ENCODE results near the gene TNRC6A.
"Not testable (repeated sequence)": the region's sequence is repeated elsewhere in the genome, so short reads cannot be mapped to it uniquely, and the experiment has no call there.

The TNRC6A gene

GRCh38 chr16:24812813-24813212, 83.4 kb downstream of the TNRC6A start:
- not testable (repeated sequence) for DNase-seq

GRCh38 chr16:24815021-24815420, 85.6 kb downstream of the TNRC6A start:
- DNase-seq: no peak

GRCh38 chr16:24816688-24817087, 87.2 kb downstream of the TNRC6A start:
- DNase-seq: no peak

GRCh38 chr16:24819462-24820040, 90.1 kb downstream of the TNRC6A start:
- no peak for DNase-seq

- DNase-seq: no peak
These were observed 91.1 kb downstream of the TNRC6A start for GRCh38 chr16:24820522-24820921.

- DNase-seq: no peak
These were observed 91.7 kb downstream of the TNRC6A start for GRCh38 chr16:24821129-24821528.

GRCh38 chr16:24822542-24822941, 93.1 kb downstream of the TNRC6A start:
- no peak for DNase-seq

- no peak for DNase-seq
These were observed 93.5 kb downstream of the TNRC6A start for GRCh38 chr16:24822974-24823373.

GRCh38 chr16:24825696-24826095, 96.2 kb downstream of the TNRC6A start:
- no peak for DNase-seq

- no peak for DNase-seq
These were observed 96.7 kb downstream of the TNRC6A start for GRCh38 chr16:24826096-24826690.

- no peak for DNase-seq
These were observed 97.5 kb downstream of the TNRC6A start for GRCh38 chr16:24826817-24827566.

- no peak for DNase-seq
These were observed 99.7 kb downstream of the TNRC6A start for GRCh38 chr16:24829153-24829552.

GRCh38 chr16:24833352-24833751, 103.9 kb downstream of the TNRC6A start:
- DNase-seq: no peak

GRCh38 chr16:24834459-24835335, 105.2 kb downstream of the TNRC6A start:
- DNase-seq: no peak

GRCh38 chr16:24836836-24837235, 107.4 kb downstream of the TNRC6A start:
- DNase-seq: no peak

- DNase-seq: no peak
These were observed 108.5 kb downstream of the TNRC6A start for GRCh38 chr16:24837969-24838368.

GRCh38 chr16:24838554-24839266, 109.3 kb downstream of the TNRC6A start:
- DNase-seq: no peak

GRCh38 chr16:24839347-24839972, 110.0 kb downstream of the TNRC6A start:
- DNase-seq: no peak

- DNase-seq: no peak
These were observed 111.8 kb downstream of the TNRC6A start for GRCh38 chr16:24841291-24841690.

GRCh38 chr16:24844101-24845030, 114.9 kb downstream of the TNRC6A start:
- no peak for DNase-seq

GRCh38 chr16:24845031-24845365, 115.5 kb downstream of the TNRC6A start:
- DNase-seq: not testable (repeated sequence)

Data from right kidney (tissue), 1 donor.